ENCODE measurements around the gene AGPAT3.

DNA sequence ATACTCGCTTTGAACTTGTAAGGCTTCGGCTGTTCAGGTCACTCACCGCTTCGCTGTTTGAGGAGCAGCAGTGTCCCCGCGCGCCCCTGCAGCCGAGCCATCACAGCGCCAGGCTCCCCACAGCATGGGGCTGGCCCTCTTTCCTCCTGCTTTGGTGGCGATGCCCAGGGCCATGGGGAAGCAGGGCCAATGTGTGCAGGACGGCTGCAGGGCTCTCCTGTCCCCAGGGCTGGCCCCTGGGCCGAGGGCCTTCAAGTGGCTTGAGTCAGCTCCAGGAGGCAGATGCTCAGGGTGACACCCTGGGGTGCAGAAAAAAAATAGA is 108.6 kb downstream of the AGPAT3 start:
- TF ChIP-seq, protein P1, sequence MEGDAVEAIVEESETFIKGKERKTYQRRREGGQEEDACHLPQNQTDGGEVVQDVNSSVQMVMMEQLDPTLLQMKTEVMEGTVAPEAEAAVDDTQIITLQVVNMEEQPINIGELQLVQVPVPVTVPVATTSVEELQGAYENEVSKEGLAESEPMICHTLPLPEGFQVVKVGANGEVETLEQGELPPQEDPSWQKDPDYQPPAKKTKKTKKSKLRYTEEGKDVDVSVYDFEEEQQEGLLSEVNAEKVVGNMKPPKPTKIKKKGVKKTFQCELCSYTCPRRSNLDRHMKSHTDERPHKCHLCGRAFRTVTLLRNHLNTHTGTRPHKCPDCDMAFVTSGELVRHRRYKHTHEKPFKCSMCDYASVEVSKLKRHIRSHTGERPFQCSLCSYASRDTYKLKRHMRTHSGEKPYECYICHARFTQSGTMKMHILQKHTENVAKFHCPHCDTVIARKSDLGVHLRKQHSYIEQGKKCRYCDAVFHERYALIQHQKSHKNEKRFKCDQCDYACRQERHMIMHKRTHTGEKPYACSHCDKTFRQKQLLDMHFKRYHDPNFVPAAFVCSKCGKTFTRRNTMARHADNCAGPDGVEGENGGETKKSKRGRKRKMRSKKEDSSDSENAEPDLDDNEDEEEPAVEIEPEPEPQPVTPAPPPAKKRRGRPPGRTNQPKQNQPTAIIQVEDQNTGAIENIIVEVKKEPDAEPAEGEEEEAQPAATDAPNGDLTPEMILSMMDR (IDR thresholded peaks at IDR 0.05), result no peak
- TF ChIP-seq EZH2phosphoT487 (IDR thresholded peaks at IDR 0.05), result no peak
